HG03135 (cell line): ENCODE measurements around the gene ROGDI.
"Not testable (repeated sequence)": the region's sequence is repeated elsewhere in the genome, so short reads cannot be mapped to it uniquely, and the experiment has no call there.

ENCODE experiments used
- ATAC-seq: cut with Tn5 transposase; IDR thresholded peaks from one replicate; pipeline ENCODE4 v1.9.1; 2021; ENCODE audit warnings: mild to moderate bottlenecking, moderate library complexity; ENCODE audit not compliant: unreplicated experiment

Gene ROGDI

GRCh38 chr16:4795181-4795827 is 7.1 kb downstream of the ROGDI start, which contains the start of gene SMIM22:
Gene SMIM22 (plus strand): TSS chr16:4795369. CDS start chr16:4795735, 366 bp downstream.
- no peak for ATAC-seq

GRCh38 chr16:4792951-4793513 is 9.4 kb downstream of the ROGDI start:
- no peak for ATAC-seq

- no peak for ATAC-seq
Measured at GRCh38 chr16:4790871-4791270, 11.6 kb downstream of the ROGDI start.

- ATAC-seq: no peak
Measured at GRCh38 chr16:4790261-4790660, 12.2 kb downstream of the ROGDI start.

GRCh38 chr16:4788910-4789309 is 13.5 kb downstream of the ROGDI start:
- no peak for ATAC-seq

- ATAC-seq: no peak
Measured at GRCh38 chr16:4788489-4788889, 13.9 kb downstream of the ROGDI start.

GRCh38 chr16:4787627-4788482 is 14.6 kb downstream of the ROGDI start, which contains the start of gene SEPTIN12:
Gene SEPTIN12 (minus strand): TSS chr16:4788345. CDS start chr16:4787645, 700 bp downstream.
- ATAC-seq: no peak

GRCh38 chr16:4787068-4787467 is 15.4 kb downstream of the ROGDI start:
- ATAC-seq: no peak

GRCh38 chr16:4785758-4786433 is 16.5 kb downstream of the ROGDI start:
- no peak for ATAC-seq

GRCh38 chr16:4784444-4784987 is 17.9 kb downstream of the ROGDI start:
- ATAC-seq: not testable (repeated sequence)

- no peak for ATAC-seq
Measured at GRCh38 chr16:4783951-4784336, 18.5 kb downstream of the ROGDI start.

- ATAC-seq: no peak
Measured at GRCh38 chr16:4783251-4783950, 19.0 kb downstream of the ROGDI start.

GRCh38 chr16:4780235-4780634 is 22.2 kb downstream of the ROGDI start:
- no peak for ATAC-seq

- ATAC-seq: no peak
Measured at GRCh38 chr16:4778050-4778392, 24.4 kb downstream of the ROGDI start.

GRCh38 chr16:4777339-4778049 is 24.9 kb downstream of the ROGDI start:
- no peak for ATAC-seq

- ATAC-seq: no peak
Measured at GRCh38 chr16:4776141-4776705, 26.2 kb downstream of the ROGDI start.

GRCh38 chr16:4775005-4775404 is 27.4 kb downstream of the ROGDI start:
- no peak for ATAC-seq

- no peak for ATAC-seq
Measured at GRCh38 chr16:4772351-4772750, 30.1 kb downstream of the ROGDI start.

- no peak for ATAC-seq
Measured at GRCh38 chr16:4771646-4772045, 30.8 kb downstream of the ROGDI start.

GRCh38 chr16:4769306-4769638 is 33.2 kb downstream of the ROGDI start:
- ATAC-seq: no peak
